HUES64 (cell line): ENCODE measurements around the gene VCAN.

Experiments
- H3K27ac ChIP-seq: 2 replicates; pipeline ENCODE4 v1.7.0; 2013; ENCODE audit warnings: low read depth, low read length, inconsistent platforms
- H3K27me3 ChIP-seq: 2 replicates; pipeline ENCODE4 v1.6.1; 2013; ENCODE audit warnings: mild to moderate bottlenecking, low read length; ENCODE audit not compliant: insufficient read depth
- H3K36me3 ChIP-seq: 2 replicates; pipeline ENCODE4 v1.6.1; 2013; ENCODE audit warnings: mild to moderate bottlenecking, low read length; ENCODE audit not compliant: insufficient read depth
- H3K4me1 ChIP-seq: 2 replicates; pipeline ENCODE4 v1.6.1; 2013; ENCODE audit warnings: mild to moderate bottlenecking, low read length, moderate library complexity; ENCODE audit not compliant: insufficient read depth
- H3K4me3 ChIP-seq: 2 replicates; pipeline ENCODE4 v1.5.1; 2013; ENCODE audit warnings: mild to moderate bottlenecking, low read length, moderate library complexity
- H3K9ac ChIP-seq: 2 replicates; pipeline ENCODE4 v1.6.1; 2013; ENCODE audit warnings: mild to moderate bottlenecking, low read depth, low read length
- H3K9me3 ChIP-seq: 2 replicates; pipeline ENCODE4 v1.6.1; 2013; ENCODE audit warnings: low read depth, low read length; ENCODE audit not compliant: insufficient read depth
- WGBS: fragments of 150-250, 120-280 bp; methylation state at CpG from one replicate; pipeline ENCODE4 v1.1.7; 2013; ENCODE audit warnings: missing lambda C conversion rate; 5-methylcytosine and 5-hydroxymethylcytosine counted together

The VCAN gene

GRCh38 chr5:83568186-83568585 lies 96.6 kb downstream of the VCAN start:
- no peak overlapping the region for H3K27ac ChIP-seq
- no peaks in the 10 kb centered on the region for H3K27me3 ChIP-seq
- no peak overlapping the region for H3K9ac ChIP-seq
- H3K9me3 ChIP-seq, result no peaks in the 10 kb centered on the region
- peaks cover 93% of the 10 kb centered on the region for H3K36me3 ChIP-seq
- WGBS, result 94% methylated on average over 2 of the region's 2 CpGs
- H3K4me3 ChIP-seq, result no peak overlapping the region
- H3K4me1 ChIP-seq, result no peaks in the 10 kb centered on the region

DNA sequence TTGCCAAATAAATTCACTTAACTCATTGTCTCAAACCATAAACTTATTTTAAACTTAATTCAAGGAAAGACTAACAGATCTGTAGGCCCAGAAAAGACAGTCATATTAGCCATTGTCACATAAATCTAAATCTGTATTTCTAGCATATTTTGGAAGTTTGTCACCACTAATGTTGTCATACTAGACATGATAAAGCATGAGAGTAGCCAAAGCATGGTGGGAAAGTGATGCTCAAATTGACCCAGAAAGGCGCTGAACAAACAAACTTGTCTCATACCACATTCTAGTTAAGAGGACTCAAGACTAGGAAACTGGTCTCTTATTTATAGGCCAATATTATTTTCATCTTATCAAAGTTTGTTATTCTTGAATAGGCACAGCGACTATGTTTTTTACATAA lies 99.4 kb downstream of the VCAN start:
- Histone ChIP-seq H3K9ac (no peak overlapping the region), H3K27ac (no peak overlapping the region), H3K9me3 (peaks cover 1% of the 10 kb centered on the region; the same call in 1 of the 2 replicates), H3K27me3 (no peaks in the 10 kb centered on the region), H3K4me3 (no peak overlapping the region), H3K36me3 (peaks cover 95% of the 10 kb centered on the region), H3K4me1 (no peaks in the 10 kb centered on the region)
- WGBS, result 100% methylated on average over 2 of the region's 2 CpGs

DNA sequence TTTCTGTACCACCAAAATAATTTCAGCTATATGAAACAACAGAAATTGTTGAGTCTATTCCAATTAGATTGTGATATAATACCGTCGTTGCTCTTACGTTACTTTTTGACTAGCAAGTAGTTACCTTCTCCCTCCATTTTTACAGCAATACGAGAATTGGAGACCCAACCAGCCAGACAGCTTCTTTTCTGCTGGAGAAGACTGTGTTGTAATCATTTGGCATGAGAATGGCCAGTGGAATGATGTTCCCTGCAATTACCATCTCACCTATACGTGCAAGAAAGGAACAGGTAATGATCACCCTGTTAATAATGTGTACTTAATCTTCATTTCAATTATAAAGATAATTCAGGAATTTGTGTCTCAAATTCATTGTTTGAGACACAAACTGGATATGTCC lies 100.7 kb downstream of the VCAN start:
- 87% methylated on average over 4 of the region's 5 CpGs for WGBS
- Histone ChIP-seq H3K9ac (no peak overlapping the region), H3K27me3 (no peaks in the 10 kb centered on the region)

GRCh38 chr5:83576341-83576740 lies 104.8 kb downstream of the VCAN start:
- Histone ChIP-seq H3K36me3 (peaks cover 96% of the 10 kb centered on the region), H3K4me1 (no peaks in the 10 kb centered on the region), H3K27me3 (no peaks in the 10 kb centered on the region), H3K27ac (no peak overlapping the region), H3K9ac (no peak overlapping the region), H3K9me3 (peaks cover 5% of the 10 kb centered on the region; the same call in 1 of the 2 replicates), H3K4me3 (no peak overlapping the region)
- 100% methylated on average over 2 of the region's 2 CpGs for WGBS

More for the DNA sequence above, 100.7 kb downstream of the VCAN start:
- Histone ChIP-seq H3K27ac (no peak overlapping the region), H3K36me3 (peaks cover 97% of the 10 kb centered on the region), H3K4me1 (no peaks in the 10 kb centered on the region), H3K9me3 (peaks cover 5% of the 10 kb centered on the region; the same call in 1 of the 2 replicates), H3K4me3 (no peak overlapping the region)

DNA sequence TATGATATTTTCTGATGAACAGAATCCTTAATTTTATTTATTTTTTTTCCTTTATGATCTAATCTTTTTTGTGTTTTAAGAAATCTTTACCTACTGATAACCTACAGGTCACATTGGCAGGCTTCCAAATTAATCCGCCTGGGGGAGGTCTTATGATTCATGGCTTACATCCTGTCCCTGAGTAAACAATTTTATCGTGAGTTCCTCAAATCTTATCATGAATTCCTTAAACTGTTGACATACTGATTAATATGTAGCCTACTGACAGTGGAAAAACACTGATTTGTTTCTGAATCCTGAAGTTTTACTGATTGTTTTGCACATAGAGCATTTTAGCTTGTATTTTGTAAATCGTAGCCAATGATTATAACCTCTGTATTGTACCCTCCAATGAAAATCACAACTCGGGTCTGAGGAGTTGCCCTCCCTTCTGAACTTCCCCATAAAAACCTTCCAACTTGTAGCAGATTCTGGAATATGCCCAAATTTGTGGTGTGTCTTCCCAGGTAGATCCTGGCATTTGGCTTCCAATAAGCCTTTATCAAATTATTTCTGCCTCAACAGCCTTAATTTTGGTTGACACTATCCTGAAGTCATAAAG lies 105.6 kb downstream of the VCAN start:
- 89% methylated on average over 4 of the region's 4 CpGs for WGBS
- H3K36me3 ChIP-seq, result peaks cover 96% of the 10 kb centered on the region
- H3K27ac ChIP-seq, result no peak overlapping the region

GRCh38 chr5:83583859-83584258 lies 112.3 kb downstream of the VCAN start:
- no peaks in the 10 kb centered on the region for H3K4me1 ChIP-seq
- H3K36me3 ChIP-seq, result peaks cover 41% of the 10 kb centered on the region

More for the DNA sequence above, 105.6 kb downstream of the VCAN start:
- Histone ChIP-seq H3K27me3 (no peaks in the 10 kb centered on the region), H3K9ac (no peak overlapping the region), H3K9me3 (peaks cover 5% of the 10 kb centered on the region; the same call in 1 of the 2 replicates), H3K4me1 (no peaks in the 10 kb centered on the region), H3K4me3 (no peak overlapping the region)

DNA sequence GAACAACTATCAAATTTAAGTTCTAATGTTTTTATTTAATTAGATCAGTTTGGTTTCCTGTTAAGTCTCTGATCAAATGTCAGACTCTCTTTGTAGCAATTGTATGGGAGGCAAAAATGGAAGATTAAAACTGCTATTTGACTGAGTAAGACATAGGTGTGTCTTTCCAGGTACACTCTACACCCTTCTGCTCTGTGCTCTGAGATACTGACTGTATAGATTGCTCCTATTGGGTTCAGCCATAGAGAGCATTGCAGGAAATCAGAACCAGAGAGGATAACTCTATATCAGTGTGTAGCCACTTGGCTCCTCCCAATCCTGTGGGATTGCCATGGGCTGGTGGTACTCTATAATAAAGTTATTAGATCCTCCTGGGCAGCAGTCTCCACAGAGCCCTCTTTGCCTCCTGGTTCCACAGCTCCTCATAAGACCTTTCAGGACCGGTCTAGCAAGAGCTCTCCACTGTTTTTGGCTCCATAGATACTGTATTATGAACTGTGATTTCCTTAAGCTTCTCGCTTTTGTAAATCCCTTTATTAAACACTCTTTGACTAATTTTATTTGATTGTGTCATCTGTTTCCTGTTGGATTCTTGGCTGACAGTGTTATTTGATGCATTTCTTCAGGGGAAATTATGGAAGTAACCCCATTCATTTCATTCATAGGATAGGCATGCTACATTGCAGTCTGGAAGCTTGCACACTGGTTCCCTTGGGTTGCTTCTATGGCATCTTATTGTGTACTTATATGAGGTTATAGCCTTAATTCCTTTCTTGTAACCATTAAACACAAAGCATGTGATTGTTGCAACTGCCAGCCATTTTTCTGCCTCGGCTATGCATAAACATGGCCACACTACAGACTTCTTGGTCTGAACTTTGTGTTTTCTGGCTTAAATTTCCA lies 115.6 kb downstream of the VCAN start:
- Histone ChIP-seq H3K9ac (no peak overlapping the region), H3K4me1 (no peaks in the 10 kb centered on the region), H3K4me3 (no peak overlapping the region), H3K36me3 (peaks cover 10% of the 10 kb centered on the region), H3K9me3 (no peaks in the 10 kb centered on the region), H3K27ac (no peak overlapping the region), H3K27me3 (no peaks in the 10 kb centered on the region)
- WGBS, result 93% methylated on average over 2 of the region's 3 CpGs

More at GRCh38 chr5:83583859-83584258, 112.3 kb downstream of the VCAN start:
- Histone ChIP-seq H3K27me3 (no peaks in the 10 kb centered on the region), H3K9ac (no peak overlapping the region), H3K27ac (no peak overlapping the region), H3K9me3 (no peaks in the 10 kb centered on the region), H3K4me3 (no peak overlapping the region)

GRCh38 chr5:83589786-83590185 lies 118.2 kb downstream of the VCAN start:
- H3K9me3 ChIP-seq, result no peaks in the 10 kb centered on the region
- no peaks in the 10 kb centered on the region for H3K4me1 ChIP-seq
- 83% methylated on average over 1 of the region's 1 CpG for WGBS
- H3K27ac ChIP-seq, result no peak overlapping the region
- H3K36me3 ChIP-seq, result no peaks in the 10 kb centered on the region
- H3K4me3 ChIP-seq, result no peak overlapping the region
- no peak overlapping the region for H3K9ac ChIP-seq
- no peaks in the 10 kb centered on the region for H3K27me3 ChIP-seq

GRCh38 chr5:83590966-83591365 lies 119.4 kb downstream of the VCAN start:
- Histone ChIP-seq H3K36me3 (no peaks in the 10 kb centered on the region), H3K4me3 (no peak overlapping the region), H3K27ac (no peak overlapping the region), H3K27me3 (no peaks in the 10 kb centered on the region), H3K9me3 (no peaks in the 10 kb centered on the region), H3K9ac (no peak overlapping the region), H3K4me1 (no peaks in the 10 kb centered on the region)
- WGBS, result 95% methylated on average over 4 of the region's 4 CpGs

DNA sequence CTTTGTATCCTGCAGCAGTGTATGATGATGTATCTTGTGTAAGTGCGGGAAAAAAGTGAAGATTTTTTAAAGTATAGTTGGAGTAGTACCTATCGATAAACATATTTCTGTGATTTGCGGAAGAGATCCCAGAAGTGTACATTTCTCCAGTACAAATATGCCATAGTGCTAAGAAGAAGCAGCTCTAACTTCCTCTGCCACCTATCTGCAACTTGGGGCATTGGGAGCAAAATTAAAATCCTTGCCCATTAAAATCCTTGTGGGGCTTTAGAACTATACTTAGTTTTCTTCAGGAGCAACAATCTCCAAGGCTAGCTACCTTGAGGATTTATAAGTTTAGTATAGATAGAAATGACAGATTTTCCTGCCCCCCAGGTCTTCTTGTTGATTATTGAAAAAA lies 123.7 kb downstream of the VCAN start:
- H3K4me1 ChIP-seq, result no peaks in the 10 kb centered on the region
- H3K4me3 ChIP-seq, result no peak overlapping the region
- H3K27me3 ChIP-seq, result no peaks in the 10 kb centered on the region
- no peak overlapping the region for H3K9ac ChIP-seq
- no peaks in the 10 kb centered on the region for H3K9me3 ChIP-seq
- no peak overlapping the region for H3K27ac ChIP-seq
- 94% methylated on average over 3 of the region's 3 CpGs for WGBS
- H3K36me3 ChIP-seq, result no peaks in the 10 kb centered on the region

DNA sequence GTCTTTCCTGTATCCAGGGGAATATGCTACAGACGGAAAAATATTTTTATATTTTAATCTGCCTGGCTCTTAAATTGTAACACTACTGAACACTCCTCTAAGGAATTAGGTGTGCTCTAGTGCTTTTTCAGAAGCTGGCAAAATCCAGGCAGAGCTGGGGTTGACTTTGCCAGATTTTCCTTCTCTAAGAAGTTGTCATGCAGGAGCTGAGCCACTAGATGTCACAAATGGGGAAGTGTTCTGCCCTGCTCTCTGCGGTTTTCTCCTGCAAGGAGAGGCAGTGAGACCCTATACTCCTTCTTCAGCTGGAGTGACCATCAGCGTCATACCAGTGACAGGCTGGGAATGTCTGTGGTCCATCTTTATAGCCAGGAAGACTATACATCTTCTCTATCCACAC lies 136.6 kb downstream of the VCAN start:
- Histone ChIP-seq H3K4me3 (no peak overlapping the region), H3K9ac (no peak overlapping the region), H3K27me3 (no peaks in the 10 kb centered on the region), H3K27ac (no peak overlapping the region), H3K9me3 (no peaks in the 10 kb centered on the region), H3K36me3 (no peaks in the 10 kb centered on the region), H3K4me1 (no peaks in the 10 kb centered on the region)
- 14% methylated on average over 2 of the region's 3 CpGs for WGBS
